Activated CD8-positive, alpha-beta memory T cell treated with anti-CD3 and anti-CD28 coated beads for 4 hours (primary cell): ENCODE measurements around the gene SLC12A1.

Experiments used
- DNase-seq, 2 donors: peaks; one replicate each; pipeline ENCODE4 v3.0.0-alpha.2; 2020; ENCODE audit warnings: low read depth in 2 of 2

Gene SLC12A1

DNA sequence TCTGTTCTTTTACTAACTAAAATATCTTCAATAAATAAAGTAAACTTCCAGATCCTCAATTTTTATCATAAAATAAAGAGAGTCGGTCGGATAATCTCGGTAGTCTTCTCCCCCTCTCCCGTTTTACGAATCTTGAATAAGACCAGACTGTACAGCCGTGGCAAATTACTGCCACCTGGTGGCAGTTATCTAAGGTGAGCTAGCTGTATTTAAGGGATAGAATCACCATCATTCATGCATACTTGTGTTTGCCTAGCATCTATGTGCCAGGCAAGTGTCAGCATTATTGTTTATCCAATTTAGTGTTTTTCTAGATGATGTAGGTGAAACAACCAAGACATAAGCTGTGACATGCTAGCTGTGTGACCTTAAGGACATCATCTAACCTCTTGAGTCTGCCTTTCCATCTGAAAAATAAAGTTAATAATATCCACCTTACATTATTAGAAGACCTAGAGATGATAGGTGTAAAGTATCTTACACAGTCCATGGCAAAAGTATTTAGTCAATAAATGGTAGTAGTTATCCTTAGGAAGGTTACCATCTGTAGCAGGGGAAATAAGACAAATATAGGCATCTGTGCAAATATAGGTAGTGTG, 146.5 kb downstream of the SLC12A1 start:
- DNase-seq: peak; percentile 9 to 11
